ENCODE data around the gene ITGB4.

DNA sequence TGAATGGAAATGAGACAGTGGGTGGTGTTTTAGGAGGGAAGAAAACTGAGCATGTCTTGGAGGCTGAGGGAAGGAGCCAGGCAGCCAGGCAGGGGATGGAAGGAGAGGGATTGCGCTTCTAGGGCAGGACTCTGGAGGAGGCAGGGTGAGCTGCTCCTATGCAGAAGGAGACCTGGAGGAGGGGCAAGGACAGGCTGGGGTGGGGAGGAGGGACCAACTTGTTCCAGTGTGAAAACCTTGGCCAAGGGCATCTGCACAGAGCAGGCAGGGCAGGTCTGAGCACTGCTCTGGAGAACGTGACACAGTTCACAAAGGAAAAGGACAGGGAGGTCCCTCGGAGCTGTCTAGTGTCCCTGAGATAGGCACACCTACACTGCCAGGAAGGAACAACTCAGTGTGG, 38.2 kb downstream of the ITGB4 start:
- TF ChIP-seq ATF7 (IDR thresholded peaks at IDR 0.05; ENCODE audit: low read depth) (no peak), EP300 (IDR thresholded peaks at IDR 0.05; ENCODE audit: borderline replicate concordance in 1 of 2, control insufficient read depth in 1 of 2, low read depth in 2 of 2, low read length in 2 of 2) (no peak), RAD51 (IDR thresholded peaks at IDR 0.05) (no peak), JUND (IDR thresholded peaks at IDR 0.05; ENCODE audit: low read depth, low read length) (no peak), CEBPB (IDR thresholded peaks at IDR 0.05; ENCODE audit: borderline replicate concordance in 1 of 2, low read depth in 2 of 2, low read length in 2 of 2) (no peak), SIN3A (IDR thresholded peaks at IDR 0.05; ENCODE audit: low read depth, low read length) (no peak), CBX5 (IDR thresholded peaks at IDR 0.05; ENCODE audit: low read depth) (no peak), SUZ12 (IDR thresholded peaks at IDR 0.05; ENCODE audit: unreplicated experiment) (no peak)
- TF ChIP-seq, protein P1, sequence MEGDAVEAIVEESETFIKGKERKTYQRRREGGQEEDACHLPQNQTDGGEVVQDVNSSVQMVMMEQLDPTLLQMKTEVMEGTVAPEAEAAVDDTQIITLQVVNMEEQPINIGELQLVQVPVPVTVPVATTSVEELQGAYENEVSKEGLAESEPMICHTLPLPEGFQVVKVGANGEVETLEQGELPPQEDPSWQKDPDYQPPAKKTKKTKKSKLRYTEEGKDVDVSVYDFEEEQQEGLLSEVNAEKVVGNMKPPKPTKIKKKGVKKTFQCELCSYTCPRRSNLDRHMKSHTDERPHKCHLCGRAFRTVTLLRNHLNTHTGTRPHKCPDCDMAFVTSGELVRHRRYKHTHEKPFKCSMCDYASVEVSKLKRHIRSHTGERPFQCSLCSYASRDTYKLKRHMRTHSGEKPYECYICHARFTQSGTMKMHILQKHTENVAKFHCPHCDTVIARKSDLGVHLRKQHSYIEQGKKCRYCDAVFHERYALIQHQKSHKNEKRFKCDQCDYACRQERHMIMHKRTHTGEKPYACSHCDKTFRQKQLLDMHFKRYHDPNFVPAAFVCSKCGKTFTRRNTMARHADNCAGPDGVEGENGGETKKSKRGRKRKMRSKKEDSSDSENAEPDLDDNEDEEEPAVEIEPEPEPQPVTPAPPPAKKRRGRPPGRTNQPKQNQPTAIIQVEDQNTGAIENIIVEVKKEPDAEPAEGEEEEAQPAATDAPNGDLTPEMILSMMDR (IDR thresholded peaks at IDR 0.05 in 2 of 3, conservative IDR thresholded peaks at IDR 0.05 in 1 of 3; ENCODE audit: control insufficient read depth in 2 of 3, extremely low read depth in 1 of 3, insufficient read depth in 1 of 3, low read depth in 3 of 3, low read length in 3 of 3): no peak
- TF ChIP-seq, protein P2, sequence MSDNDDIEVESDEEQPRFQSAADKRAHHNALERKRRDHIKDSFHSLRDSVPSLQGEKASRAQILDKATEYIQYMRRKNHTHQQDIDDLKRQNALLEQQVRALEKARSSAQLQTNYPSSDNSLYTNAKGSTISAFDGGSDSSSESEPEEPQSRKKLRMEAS (IDR thresholded peaks at IDR 0.05; ENCODE audit: low read depth, low read length): no peak
- TF ChIP-seq, protein P3, sequence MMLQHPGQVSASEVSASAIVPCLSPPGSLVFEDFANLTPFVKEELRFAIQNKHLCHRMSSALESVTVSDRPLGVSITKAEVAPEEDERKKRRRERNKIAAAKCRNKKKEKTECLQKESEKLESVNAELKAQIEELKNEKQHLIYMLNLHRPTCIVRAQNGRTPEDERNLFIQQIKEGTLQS (IDR thresholded peaks at IDR 0.05; ENCODE audit: borderline replicate concordance, extremely low read depth, low read depth, low read length): no peak
